HEK293 (cell line): ENCODE measurements around the gene UTP25.

Experiments used
- ELK4 ChIP-seq: IDR thresholded peaks from 2 replicates; pipeline ENCODE4 v1.6.1; 2011; ENCODE audit warnings: mild to moderate bottlenecking, low read depth, low read length, borderline replicate concordance
- FEZF1 ChIP-seq: fragments of 450-650 bp; formaldehyde crosslinking; IDR thresholded peaks from 2 replicates; pipeline ENCODE4 v1.5.1; 2016; ENCODE audit warnings: missing biosample characterization, missing genetic modification characterization
- HOXA7 ChIP-seq: sonication (generic); formaldehyde crosslinking; IDR thresholded peaks from 2 replicates; pipeline ENCODE4 v1.8.1; 2022; ENCODE audit warnings: missing genetic modification reagents, borderline replicate concordance
- HOXC10 ChIP-seq: sonication (generic); formaldehyde crosslinking; IDR thresholded peaks from 2 replicates; pipeline ENCODE4 v1.8.1; 2023; ENCODE audit warnings: mild to moderate bottlenecking, missing genetic modification reagents
- KLF16 ChIP-seq: fragments of 450-650 bp; formaldehyde crosslinking; IDR thresholded peaks from 2 replicates; pipeline ENCODE4 v1.5.1; 2017; ENCODE audit warnings: missing biosample characterization, missing genetic modification characterization
- KLF17 ChIP-seq: fragments of 450-650 bp; formaldehyde crosslinking; IDR thresholded peaks from 2 replicates; pipeline ENCODE4 v1.5.1; 2016; ENCODE audit warnings: missing biosample characterization, missing genetic modification characterization
- PRDM2 ChIP-seq: fragments of 450-650 bp; formaldehyde crosslinking; IDR thresholded peaks from 2 replicates; pipeline ENCODE4 v1.5.1; 2016; ENCODE audit warnings: missing biosample characterization, missing genetic modification characterization, borderline replicate concordance
- SETDB1 ChIP-seq: IDR thresholded peaks from one replicate; pipeline ENCODE4 v1.6.1; 2017; ENCODE audit warnings: mild to moderate bottlenecking, low read length, moderate library complexity, mixed read lengths; ENCODE audit not compliant: insufficient read length
- ZFP41 ChIP-seq: fragments of 450-650 bp; formaldehyde crosslinking; IDR thresholded peaks from 2 replicates; pipeline ENCODE4 v1.5.1; 2016; ENCODE audit warnings: missing biosample characterization, missing genetic modification characterization, borderline replicate concordance
- ZNF114 ChIP-seq: fragments of 450-650 bp; formaldehyde crosslinking; IDR thresholded peaks from 2 replicates; pipeline ENCODE4 v1.5.0; 2017; ENCODE audit warnings: missing biosample characterization, missing genetic modification characterization
- ZNF148 ChIP-seq: fragments of 450-650 bp; formaldehyde crosslinking; IDR thresholded peaks from 2 replicates; pipeline ENCODE4 v1.5.0; 2017; ENCODE audit warnings: missing biosample characterization, missing genetic modification characterization, borderline replicate concordance
- ZNF202 ChIP-seq: fragments of 450-650 bp; formaldehyde crosslinking; IDR thresholded peaks from 2 replicates; pipeline ENCODE4 v1.5.1; 2016; ENCODE audit warnings: missing biosample characterization, missing genetic modification characterization, borderline replicate concordance
- ZNF404 ChIP-seq: fragments of 450-650 bp; formaldehyde crosslinking; IDR thresholded peaks from 2 replicates; pipeline ENCODE4 v1.5.1; 2017; ENCODE audit warnings: missing biosample characterization, missing genetic modification characterization
- ZNF423 ChIP-seq: fragments of 450-650 bp; formaldehyde crosslinking; IDR thresholded peaks from 2 replicates; pipeline ENCODE4 v1.5.1; 2016; ENCODE audit warnings: missing biosample characterization, missing genetic modification characterization
- ZNF560 ChIP-seq: fragments of 450-650 bp; formaldehyde crosslinking; IDR thresholded peaks from 2 replicates; pipeline ENCODE4 v1.5.1; 2017; ENCODE audit warnings: missing biosample characterization, missing genetic modification characterization, borderline replicate concordance
- ZNF621 ChIP-seq: fragments of 450-650 bp; formaldehyde crosslinking; IDR thresholded peaks from 2 replicates; pipeline ENCODE4 v1.5.1; 2017; ENCODE audit warnings: missing biosample characterization, missing genetic modification characterization
- ZNF664 ChIP-seq: fragments of 450-650 bp; formaldehyde crosslinking; IDR thresholded peaks from 2 replicates; pipeline ENCODE4 v1.5.1; 2016; ENCODE audit warnings: missing biosample characterization, missing genetic modification characterization
- ZNF768 ChIP-seq: fragments of 450-650 bp; formaldehyde crosslinking; IDR thresholded peaks from 2 replicates; pipeline ENCODE4 v1.5.1; 2018; ENCODE audit warnings: missing biosample characterization, mild to moderate bottlenecking, missing genetic modification characterization
- ZNF776 ChIP-seq: fragments of 450-650 bp; formaldehyde crosslinking; IDR thresholded peaks from 2 replicates; pipeline ENCODE4 v1.5.0; 2017; ENCODE audit warnings: missing biosample characterization, missing genetic modification characterization, borderline replicate concordance
- ZNF843 ChIP-seq: fragments of 450-650 bp; formaldehyde crosslinking; IDR thresholded peaks from 2 replicates; pipeline ENCODE4 v1.5.1; 2016; ENCODE audit warnings: missing biosample characterization, missing genetic modification characterization
- ZSCAN16 ChIP-seq: fragments of 450-650 bp; formaldehyde crosslinking; IDR thresholded peaks from 2 replicates; pipeline ENCODE4 v1.5.1; 2016; ENCODE audit warnings: missing biosample characterization, missing genetic modification characterization
- TF ChIP-seq, protein P1 (sequence below): fragments of 450-650 bp; formaldehyde crosslinking; IDR thresholded peaks from 2 replicates; pipeline ENCODE4 v1.5.1; 2016; ENCODE audit warnings: missing biosample characterization, missing genetic modification characterization
- TF ChIP-seq, protein P2 (sequence below): fragments of 450-650 bp; formaldehyde crosslinking; IDR thresholded peaks from 2 replicates; pipeline ENCODE4 v1.5.1; 2016; ENCODE audit warnings: missing biosample characterization, missing genetic modification characterization

The UTP25 gene

GRCh38 chr1:209884665-209885117 lies 56.9 kb downstream of the UTP25 start (continued):
- TF ChIP-seq FEZF1 (peak; percentile 73), ZNF621 (tag by site-specific recombination) (no peak), ZFP41 (tag by site-specific recombination) (no peak), SETDB1 (no peak), HOXC10 (CRISPR knock-in tag) (no peak), ZNF202 (tag by site-specific recombination) (no peak), PRDM2 (tag by site-specific recombination) (no peak), ZSCAN16 (tag by site-specific recombination) (no peak), ZNF148 (tag by site-specific recombination) (no peak), ZNF404 (tag by site-specific recombination) (no peak), ZNF843 (tag by site-specific recombination) (peak; percentile 88), ZNF776 (tag by site-specific recombination) (no peak), HOXA7 (CRISPR knock-in tag) (no peak), KLF16 (tag by site-specific recombination) (no peak), ZNF114 (tag by site-specific recombination) (no peak), ZNF560 (no peak), ZNF768 (tag by site-specific recombination) (no peak), ZNF423 (tag by site-specific recombination) (no peak), KLF17 (peak; percentile 69; the same call in 1 of the 2 replicates), ELK4 (no peak), ZNF664 (tag by site-specific recombination) (no peak)
- TF ChIP-seq, protein P1, sequence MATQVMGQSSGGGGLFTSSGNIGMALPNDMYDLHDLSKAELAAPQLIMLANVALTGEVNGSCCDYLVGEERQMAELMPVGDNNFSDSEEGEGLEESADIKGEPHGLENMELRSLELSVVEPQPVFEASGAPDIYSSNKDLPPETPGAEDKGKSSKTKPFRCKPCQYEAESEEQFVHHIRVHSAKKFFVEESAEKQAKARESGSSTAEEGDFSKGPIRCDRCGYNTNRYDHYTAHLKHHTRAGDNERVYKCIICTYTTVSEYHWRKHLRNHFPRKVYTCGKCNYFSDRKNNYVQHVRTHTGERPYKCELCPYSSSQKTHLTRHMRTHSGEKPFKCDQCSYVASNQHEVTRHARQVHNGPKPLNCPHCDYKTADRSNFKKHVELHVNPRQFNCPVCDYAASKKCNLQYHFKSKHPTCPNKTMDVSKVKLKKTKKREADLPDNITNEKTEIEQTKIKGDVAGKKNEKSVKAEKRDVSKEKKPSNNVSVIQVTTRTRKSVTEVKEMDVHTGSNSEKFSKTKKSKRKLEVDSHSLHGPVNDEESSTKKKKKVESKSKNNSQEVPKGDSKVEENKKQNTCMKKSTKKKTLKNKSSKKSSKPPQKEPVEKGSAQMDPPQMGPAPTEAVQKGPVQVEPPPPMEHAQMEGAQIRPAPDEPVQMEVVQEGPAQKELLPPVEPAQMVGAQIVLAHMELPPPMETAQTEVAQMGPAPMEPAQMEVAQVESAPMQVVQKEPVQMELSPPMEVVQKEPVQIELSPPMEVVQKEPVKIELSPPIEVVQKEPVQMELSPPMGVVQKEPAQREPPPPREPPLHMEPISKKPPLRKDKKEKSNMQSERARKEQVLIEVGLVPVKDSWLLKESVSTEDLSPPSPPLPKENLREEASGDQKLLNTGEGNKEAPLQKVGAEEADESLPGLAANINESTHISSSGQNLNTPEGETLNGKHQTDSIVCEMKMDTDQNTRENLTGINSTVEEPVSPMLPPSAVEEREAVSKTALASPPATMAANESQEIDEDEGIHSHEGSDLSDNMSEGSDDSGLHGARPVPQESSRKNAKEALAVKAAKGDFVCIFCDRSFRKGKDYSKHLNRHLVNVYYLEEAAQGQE (tag by site-specific recombination) = no peak
- TF ChIP-seq, protein P2, sequence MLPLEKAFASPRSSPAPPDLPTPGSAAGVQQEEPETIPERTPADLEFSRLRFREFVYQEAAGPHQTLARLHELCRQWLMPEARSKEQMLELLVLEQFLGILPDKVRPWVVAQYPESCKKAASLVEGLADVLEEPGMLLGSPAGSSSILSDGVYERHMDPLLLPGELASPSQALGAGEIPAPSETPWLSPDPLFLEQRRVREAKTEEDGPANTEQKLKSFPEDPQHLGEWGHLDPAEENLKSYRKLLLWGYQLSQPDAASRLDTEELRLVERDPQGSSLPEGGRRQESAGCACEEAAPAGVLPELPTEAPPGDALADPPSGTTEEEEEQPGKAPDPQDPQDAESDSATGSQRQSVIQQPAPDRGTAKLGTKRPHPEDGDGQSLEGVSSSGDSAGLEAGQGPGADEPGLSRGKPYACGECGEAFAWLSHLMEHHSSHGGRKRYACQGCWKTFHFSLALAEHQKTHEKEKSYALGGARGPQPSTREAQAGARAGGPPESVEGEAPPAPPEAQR = no peak
